Hematopoietic multipotent progenitor cell treated with erythropoietin and hydrocortisone succinate and interleukin-3 and kit ligand, for 4 days (in vitro differentiated cells): ENCODE measurements around the gene SYNJ2.

Experiments
- DNase-seq: peaks from one replicate; pipeline ENCODE4 v3.0.0-alpha.2; 2015

SYNJ2 gene

DNA sequence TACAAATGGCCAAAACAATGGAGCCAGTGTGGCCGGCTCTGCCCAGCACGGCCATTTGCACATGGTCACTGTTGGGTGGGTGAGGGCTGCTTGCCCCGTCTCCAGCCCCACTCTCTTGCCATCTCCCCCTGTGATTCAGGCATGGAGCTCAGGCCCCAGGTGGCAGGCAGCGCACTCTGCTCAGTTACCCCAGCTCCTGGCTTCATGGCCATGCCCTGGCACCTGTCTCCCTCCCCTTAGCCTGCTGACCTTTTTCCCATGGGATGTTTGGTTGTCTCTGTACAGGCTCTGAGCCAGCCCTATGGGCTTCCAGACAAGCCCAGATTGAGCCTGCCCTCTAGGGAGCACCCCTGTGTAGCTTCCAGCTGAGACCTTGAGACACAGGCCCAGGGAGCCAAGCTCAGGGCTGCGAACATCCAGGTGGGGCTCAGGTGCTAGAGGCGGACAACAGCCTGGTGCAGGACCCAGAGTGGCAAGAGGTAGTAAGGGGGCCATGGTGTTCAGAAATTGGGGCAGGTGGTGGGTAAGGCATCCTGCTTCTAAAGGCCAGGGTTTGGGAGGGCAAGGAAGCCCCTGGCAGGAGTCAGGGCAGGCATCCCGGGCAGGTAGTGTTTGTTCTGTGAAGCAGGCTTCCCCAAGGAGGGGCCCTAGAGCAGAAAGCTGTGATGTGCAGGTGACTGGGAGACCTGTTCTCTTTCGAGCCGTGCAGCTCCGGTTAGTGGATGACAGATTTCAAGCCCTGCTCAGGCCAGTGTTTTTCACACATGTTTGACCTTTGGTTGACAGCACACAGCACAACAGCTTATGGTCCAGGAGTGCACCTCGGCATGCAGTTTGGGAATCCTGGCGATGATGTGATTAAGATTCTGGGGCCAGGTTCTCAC is 17.7 kb downstream of the SYNJ2 start:
- DNase-seq, result no peak

DNA sequence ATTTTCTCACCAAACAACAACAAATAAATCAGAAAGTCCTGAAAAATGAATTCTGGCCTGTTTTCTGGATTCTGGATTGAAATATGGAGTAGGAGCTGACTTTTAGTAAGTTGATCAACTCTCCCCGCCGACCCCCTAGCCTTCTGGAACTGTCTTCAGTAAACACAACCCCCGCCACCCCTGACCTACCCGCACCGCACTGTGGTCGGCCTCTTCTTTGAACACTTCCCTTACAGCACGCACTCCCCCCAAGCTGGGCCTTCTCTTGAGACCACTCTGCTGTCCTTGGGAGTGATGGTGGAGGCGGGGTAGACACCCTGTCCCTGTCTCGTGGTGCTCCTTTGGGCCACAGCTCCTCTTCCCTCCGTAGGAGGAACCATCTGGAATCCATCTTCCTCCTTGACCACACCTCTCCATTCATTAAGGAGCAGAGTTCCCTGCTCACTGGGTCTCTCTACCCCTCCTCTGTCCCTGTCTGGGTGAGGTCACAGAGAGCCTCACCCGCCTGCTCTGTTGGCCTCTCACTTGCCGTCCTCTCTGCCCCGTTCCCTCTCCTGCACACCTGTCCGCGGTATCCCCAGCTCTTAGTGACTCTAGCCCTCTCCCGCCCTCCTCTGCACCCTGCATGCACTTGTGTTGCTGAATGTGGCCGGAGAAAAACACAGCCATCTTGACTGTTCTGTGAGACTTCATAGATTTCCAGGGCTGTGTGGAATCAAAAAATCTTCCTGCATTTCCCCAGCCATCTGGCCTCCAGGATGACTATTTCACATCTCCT is 19.1 kb downstream of the SYNJ2 start:
- DNase-seq, result no peak

DNA sequence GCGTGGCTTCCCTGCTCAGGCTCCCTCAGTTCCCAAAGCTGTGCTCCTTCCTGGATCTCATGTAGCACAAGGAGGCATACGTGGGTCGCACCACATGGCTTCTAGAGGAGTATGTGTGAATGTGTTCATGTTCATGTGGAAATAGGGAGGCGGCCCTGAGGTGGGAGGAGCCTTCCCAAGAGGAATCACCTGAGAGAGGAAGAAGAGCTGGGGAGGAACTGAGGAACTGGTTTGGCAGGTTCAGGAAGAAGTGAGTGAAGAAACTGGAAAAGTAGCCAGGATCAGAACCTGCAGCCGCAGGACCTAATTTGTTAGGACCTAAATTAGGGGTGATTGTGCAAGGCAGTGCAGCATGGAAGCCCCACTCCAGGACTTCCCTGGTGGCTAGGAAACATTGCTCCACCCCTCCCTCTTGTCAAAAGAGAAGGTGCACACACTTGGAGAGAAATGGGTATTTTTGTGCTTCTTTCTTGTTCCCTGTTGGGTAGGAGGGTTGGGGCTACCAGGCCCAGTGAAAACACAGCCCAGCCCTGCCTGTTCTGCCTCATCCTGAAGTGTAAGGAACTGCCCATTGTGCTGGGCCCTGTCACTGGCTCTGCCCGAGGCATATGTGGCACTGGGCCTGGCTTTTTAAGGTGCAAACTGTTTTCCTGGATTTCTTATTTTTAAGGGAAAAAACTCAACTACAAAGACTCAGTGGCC is 20.7 kb downstream of the SYNJ2 start:
- no peak for DNase-seq

DNA sequence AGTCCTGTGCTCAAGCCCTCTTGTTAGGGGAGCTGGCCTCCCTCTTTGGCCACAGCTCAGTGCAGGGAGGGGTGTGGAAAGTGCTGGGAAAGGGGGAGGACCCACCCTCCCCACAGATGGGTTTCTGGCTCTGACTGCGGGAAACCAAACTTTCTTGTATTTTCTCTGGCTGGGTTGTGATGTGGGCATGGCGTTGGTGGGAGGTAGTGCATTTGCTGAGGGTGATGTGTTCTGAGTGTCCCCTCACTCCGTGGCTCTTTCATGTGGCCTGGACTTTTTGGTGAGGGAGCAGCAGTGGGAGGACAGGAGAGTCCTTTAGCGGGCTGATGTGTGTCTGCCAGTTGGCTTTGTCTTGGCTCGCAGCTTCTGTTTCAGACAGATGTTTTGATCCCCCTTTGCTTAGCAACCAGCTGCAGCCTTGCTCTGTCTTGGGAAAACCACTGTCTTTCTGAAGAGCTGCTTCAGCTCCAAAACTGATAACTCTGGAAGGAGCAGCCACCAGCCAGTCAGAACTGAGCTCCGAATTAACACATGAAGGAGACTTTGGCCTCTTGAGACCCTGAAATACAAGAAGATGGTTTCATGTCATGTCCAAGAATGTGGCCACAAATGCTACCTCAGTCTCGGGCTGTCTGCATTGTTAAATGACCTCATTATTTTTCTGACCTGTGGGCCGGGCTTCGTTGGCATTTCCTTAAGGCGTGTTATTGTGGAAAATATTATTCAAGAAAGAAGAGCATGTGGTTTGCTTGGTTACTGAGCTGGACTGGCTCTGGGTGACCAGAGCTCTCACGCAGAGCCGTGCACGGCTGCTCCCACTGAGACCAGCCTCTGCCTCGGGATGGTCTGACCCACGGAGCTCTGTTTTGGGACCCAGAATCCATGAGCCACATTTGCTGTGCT is 21.5 kb downstream of the SYNJ2 start:
- peak; percentile 56 for DNase-seq

DNA sequence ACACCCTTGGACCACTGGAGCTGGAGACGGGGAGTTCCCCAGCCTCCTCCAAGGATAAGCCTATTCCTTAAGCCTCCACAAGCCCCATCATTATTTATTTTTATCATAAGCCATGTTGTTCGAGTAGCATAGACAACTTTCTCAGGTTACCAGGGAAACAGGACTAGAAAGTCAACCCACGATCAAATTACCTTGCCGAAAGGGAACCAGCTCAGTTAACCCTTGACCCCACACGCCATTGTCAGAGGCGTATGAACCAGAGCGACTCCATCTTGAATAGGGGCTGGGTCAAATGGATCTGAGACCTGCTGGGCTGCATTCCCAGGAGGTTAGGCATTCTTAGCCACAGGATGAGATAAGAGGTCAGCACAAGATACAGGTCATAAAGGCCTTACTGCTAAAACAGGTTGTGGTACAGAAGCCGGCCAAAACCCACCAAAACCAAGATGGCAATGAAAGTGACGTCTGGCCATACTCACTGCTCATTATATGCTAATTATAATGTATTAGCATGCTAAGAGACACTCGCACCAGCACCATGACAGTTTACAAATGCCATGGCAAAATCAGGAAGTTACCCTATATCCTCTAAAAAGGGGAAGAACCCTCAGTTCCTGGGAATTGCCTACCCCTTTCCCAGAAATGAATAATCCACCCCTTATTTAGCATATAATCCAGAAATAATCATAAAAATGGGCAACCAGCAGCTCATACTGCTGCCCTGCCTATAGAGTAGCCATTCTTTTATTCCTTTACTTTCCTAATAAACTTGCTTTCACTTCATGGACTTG is 22.4 kb downstream of the SYNJ2 start:
- peak; percentile 69 for DNase-seq

DNA sequence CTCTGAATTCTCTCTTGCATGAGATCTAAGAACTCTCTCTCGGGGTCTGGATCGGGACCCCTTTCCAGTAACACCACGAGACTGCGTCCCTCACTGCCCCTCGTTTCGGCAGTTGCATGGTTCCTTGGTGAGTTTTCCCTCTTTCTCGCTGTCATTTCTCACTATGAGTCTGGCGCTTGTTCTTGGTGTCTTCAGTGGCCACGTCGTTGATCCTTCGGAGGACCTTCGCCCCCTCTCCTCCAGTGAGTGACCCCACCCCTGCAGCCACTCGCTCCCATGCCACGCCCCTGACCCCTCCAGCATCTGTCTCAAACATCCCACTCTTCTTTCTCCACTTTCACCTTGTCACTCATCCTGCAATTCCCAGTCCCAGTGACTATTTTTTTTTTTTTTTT is 23.0 kb downstream of the SYNJ2 start:
- no peak for DNase-seq

DNA sequence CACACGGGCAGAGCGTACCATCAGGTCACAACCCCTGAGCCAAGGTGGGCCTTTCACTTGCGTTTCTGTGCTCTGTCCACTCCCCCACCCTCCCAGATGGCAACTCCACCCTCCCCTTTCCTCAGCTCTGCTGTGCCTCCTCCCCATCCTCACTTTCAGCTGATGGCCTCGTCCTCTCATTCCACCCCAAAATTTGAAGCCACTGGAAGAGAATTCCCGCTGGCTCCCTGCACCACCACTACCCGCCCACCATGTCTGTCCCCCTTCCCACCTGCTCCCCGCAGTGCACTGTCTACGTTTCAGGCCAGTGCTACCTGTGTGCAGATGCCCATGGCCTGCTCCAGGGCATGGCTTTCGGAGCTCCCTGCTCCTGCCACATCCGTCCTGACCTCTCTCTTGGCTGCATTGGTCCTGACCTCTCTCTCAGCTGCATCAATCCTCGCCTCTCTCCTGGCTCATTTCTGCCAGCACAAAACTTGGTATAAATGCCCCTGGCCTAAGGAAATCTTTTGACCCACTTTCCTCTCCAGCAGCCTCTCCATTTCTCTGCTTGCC is 24.0 kb downstream of the SYNJ2 start:
- no peak for DNase-seq

DNA sequence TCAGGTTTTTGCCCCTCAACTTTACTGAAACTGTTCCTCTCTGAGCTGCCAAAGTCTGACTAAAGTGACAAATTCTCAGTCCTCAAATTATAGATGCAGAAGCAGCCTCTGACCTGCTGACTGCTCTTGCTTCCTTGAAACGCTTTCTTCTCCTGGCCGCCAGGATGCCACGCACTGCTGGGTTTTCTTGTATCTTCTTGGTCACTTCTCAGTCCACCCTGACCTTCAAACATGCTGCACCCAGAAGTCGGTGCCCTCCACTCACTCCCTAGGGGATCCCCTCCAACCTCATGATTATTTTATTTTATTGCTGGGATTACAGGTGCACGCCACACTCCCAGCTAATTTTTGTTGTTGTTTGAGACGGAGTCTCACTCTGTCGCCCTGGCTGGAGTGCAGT is 24.7 kb downstream of the SYNJ2 start:
- no peak for DNase-seq

DNA sequence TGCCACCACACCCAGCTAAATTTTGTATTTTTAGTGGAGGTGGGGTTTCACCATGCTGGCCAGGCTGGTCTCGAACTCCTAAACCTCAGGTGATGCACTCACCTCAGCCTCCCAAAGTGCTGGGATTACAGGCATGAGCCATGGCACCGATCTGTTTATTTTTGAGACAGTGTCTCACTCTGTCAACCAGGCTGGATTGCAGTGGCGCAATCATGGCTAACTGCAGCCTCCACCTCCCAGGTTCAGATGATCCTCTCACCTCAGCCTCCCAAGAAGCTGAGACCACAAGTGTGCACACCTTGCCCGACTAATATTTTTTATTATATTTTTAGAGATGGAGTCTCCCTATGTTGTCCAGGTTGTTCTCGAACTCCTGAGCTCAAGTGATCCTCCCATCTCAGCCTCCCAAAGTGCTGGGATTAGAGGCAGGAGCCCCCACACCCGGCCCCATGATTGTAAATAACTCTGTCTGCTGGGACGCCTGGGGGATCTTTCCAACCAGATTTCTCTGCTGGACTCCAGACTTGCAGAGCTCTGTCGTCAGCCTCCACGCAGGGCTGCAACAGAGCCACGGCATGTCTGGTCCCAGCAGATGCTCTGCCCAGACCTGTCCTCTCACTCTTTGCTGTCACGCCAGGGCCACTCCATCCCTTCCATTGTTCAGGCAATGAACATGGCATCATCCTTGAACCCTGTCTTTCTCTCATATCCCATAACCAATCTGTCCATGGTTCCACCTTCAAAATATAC is 25.3 kb downstream of the SYNJ2 start:
- DNase-seq, result no peak

DNA sequence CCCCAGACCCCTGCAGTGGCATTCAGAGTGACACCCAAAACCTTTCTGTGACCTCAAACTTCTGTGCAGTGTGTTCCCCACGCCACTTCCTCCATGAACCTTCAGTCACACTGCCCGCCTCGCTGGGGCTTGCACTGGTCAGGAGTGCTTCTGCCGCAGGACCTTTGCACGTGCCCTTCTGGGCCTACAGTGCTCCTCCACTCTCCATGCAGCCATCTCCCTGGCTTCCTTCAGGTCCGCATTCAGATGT is 27.1 kb downstream of the SYNJ2 start:
- peak; percentile 38 for DNase-seq

DNA sequence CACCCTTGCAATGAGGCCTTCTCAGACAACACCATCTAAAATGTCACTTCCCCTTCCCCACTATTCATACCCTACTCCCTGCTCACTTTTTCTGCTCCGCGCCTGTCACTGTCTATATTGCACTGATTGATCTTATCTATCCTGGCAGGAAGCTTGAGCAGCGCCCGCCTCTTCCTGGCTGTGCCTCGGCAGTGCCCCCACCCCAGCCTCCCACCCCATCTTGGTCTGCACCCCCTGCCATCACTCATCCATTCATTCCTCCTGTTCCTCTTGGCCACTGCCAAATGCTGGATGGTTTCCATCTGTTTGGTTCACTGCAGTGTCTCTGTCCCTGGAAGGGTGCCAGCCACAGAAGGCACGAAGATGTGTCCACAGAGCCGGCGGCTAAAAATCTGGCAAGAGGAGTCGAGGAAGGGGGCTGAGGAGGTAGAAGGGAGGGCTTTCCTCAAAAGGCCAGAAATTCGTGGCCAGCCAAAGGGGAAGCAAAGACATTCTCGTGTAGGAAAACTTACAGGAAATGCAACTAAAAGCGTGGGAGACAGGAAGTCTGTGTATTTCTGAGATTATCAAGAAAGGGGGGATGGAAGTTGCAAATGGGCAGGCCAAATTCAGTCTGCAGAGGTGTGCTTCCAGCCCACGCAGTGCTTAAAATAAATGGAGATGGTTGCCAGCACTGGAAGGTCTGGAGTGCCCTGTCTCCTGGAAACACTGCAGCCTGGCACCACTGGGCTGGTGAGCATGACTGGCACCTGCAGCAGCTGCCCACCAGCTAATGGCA is 27.6 kb downstream of the SYNJ2 start:
- peak; percentile 80 for DNase-seq

DNA sequence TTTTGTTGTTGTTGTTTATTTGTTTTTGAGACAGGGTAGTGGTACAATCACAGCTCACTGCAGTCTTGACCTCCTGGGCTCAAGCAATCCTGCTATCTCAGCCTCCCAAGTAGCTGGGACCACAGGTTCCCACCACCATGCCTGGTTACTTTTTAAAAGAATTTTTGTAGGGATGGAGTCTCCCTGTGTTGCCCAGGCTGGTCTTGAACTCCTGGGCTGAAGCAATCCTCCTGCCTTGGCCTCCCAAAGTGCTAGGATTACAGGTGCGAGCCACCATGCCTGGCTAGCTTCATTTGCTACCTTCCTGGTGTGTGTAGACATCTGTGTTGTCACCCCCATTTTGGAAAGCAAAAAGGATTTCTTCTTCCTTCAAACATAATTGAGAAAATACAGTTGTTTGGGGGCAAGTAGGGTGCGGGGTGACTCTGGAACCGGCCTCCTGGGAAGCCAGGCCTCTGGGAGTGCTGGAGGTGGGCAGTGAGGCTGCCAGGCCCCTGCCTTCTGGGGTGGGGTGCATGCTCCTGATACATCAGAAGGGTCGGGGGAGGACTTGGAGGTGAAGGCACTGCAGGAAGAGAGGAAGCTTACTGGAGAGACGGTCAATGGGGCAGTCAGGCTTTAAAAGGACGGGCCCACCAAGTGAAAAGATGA is 28.4 kb downstream of the SYNJ2 start:
- DNase-seq, result no peak

DNA sequence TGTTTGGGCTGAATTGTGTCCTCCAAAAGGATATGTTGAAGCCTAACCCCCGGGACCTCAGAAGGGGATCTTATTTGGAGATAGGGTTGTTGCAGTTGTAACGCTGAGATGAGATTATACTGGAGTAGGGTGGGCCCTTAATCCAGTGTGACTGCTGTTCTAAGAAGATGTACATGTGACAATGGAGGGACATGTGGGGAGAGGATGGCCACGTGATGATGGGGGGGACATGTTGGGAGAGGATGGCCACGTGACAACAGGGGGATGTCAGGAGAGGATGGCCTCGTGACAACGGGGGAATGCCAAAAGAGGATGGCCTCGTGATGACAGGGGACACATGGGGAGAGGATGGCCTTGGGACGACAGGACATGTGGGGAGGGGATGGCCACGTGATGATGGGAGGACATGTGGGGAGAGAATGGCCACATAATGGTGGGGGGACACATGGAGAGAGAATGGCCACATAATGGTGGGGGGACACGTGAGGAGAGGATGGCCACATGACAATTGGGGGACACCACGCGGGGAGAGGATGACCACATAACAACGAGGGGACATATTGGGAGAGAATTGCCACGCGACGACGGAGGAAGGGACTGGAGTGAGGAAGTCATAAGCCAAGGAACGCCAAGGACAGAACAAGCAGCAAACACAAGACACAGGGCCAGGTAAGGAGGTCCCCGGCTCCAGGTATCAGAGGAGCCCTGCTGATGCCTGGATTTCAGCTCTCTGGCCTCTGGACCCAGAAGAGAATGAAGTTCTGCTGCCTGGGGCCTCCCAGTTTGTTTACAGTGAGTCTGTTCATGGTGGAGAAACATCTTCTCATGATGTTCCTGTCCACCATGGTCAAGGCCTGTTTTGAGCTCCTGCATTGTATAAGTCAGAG is 29.2 kb downstream of the SYNJ2 start:
- no peak for DNase-seq

DNA sequence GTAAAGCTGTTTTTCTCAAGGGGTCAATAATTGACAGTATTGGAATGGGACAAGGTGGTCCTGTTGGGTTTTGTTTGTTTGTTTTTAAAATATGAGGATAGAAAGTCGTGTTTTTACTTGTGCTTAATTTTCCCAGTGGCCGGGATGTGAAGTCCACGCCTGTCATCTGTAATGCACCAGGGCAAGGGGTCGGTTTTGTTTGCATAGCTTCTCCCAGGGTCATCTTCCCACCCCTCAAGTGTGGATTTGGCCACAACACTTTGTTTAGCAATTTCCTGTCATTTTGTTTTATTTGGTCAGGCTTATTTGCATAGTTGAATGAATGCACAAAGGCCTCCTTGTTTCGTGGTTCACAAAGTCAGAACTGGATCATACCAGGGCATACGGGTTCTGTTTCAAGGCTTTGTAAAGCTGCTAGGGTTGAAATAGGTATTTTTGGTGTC is 29.8 kb downstream of the SYNJ2 start:
- no peak for DNase-seq

DNA sequence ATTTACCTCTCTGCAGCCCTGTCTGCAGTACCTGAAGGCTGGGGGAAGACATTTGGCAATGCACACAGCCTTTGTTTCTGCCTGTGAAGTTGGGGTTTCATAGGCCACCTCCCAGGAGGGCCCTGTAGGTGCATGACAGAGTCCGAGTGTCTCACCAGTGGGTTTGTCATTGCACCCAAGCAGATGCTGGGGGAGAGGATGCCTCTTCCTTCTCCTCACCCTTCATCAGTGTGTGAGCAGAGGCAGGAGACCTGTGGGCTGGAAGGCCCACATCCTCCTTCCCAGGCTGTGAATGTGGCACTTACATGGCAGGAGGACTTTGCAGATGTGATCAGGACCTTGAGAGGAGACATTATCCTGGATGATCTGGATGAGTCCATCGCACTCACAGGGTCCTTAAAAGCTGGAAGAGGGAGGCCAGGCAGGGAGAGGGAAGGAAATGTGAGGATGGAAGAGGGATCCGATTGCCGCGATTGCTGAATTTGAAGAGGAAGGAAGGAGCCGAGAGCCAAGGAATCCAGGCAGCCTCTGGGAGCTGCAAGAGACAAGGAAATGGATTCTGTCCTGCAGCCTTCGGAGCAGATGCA is 30.4 kb downstream of the SYNJ2 start:
- DNase-seq, result no peak

DNA sequence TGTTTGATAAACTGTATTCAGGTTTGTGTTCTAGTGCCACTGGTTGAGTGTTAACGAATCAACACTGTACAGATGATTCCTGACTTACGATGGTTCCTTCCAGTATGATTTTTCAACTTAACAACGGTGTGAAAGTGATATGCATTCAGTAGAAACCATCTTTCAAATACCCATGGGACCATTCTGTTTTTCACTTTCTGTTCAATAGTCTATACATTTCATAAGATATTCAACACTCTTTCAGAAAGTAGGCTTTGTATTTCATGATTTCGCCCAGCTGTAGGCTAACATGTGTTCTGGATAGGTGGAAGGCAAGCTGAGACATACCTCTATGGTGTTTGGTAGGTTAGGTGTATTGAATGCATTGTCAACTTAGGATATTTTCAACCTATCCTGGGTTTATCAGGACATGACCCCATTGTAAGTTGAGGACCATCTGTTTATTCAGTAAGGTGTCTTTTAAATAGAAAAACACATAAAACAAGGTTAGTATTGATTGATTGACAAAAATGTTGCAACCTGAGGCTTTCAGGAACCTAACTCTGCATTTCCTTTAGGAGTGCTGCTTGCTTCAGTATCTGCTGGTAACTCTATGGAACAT is 32.3 kb downstream of the SYNJ2 start:
- DNase-seq, result no peak

DNA sequence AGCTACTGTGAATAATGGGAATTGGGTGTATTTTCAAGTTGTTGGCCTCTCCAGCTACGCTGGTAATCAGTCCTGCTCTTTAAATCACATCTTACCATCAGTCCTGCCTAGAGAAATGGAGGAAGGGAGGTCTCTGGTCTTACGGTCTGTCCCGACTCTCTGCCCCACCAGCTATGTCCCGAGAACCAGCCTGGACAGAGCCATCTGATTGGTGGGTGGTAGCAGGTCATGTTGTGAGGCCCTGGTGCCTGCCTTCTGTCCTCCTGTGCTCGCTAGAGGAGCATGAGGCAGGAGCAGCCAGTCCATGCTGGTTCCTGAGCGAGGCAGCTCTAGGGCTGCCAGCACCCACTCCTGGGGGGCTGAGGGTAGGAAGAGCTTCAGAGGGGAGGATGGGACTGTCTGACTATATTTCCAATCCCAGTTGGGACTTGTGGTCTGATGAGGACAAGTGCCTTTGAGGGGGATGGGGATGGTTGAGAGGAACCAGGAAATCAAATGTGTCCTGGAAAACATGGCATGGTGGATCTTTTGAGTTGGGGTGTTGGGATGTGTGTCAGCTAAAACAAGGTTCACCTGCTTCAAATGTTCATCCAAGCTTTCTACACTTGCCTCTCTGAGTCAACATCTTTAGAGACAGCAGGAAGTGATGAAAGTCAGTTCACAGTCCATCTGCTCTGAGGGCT is 33.0 kb downstream of the SYNJ2 start:
- DNase-seq, result no peak
